HG03442 (cell line): ENCODE data around the gene STK24.
A peak's percentile ranks its signal among the peaks of the same experiment; 100 is the strongest.

ENCODE experiments used
- ATAC-seq: cut with Tn5 transposase; IDR thresholded peaks from one replicate; pipeline ENCODE4 v1.9.1; 2021; ENCODE audit warnings: mild to moderate bottlenecking, moderate library complexity; ENCODE audit not compliant: unreplicated experiment

STK24 gene

DNA sequence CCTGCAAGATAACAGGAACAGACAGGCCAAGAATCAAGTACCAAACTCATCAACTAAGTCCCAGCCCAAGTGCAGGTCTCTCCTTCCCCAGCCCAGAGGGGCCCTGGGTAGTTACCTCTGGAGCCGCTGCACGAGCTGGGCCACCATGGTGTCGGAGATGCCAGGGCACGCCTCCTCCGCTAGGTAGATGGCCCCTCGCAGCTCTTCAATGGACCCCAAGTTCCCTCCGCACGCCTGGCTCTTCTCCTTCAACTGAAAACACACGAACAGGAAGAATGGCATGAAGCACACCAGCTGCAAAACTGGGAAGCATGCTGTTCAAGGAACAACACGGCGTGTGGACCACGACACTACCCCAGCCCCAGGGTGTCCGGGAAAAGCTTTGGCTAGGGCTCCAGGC lies 119.9 kb downstream of the STK24 start:
- ATAC-seq = no peak

DNA sequence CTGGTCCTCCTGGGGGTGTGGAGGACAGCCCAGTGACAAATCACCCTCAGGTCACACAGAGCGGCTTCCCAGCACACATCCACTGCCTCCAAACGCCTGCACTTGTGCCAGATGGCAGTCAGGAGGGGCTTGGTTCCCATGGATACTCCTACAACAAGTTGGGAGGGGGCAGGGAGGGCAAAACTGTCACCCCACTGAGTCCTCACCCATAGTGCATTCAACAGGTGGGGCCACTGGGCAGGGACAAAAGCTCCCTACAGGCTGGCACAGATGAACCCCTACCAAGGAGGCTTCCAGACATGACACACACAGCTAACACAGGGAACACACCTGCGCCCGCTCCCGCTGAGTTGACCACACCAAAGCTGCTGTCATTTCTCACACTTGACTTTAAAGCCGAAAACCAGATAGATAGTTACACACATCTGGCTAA lies 120.5 kb downstream of the STK24 start:
- no peak for ATAC-seq

GRCh38 chr13:98454389-98454881 lies 122.5 kb downstream of the STK24 start:
- no peak for ATAC-seq

DNA sequence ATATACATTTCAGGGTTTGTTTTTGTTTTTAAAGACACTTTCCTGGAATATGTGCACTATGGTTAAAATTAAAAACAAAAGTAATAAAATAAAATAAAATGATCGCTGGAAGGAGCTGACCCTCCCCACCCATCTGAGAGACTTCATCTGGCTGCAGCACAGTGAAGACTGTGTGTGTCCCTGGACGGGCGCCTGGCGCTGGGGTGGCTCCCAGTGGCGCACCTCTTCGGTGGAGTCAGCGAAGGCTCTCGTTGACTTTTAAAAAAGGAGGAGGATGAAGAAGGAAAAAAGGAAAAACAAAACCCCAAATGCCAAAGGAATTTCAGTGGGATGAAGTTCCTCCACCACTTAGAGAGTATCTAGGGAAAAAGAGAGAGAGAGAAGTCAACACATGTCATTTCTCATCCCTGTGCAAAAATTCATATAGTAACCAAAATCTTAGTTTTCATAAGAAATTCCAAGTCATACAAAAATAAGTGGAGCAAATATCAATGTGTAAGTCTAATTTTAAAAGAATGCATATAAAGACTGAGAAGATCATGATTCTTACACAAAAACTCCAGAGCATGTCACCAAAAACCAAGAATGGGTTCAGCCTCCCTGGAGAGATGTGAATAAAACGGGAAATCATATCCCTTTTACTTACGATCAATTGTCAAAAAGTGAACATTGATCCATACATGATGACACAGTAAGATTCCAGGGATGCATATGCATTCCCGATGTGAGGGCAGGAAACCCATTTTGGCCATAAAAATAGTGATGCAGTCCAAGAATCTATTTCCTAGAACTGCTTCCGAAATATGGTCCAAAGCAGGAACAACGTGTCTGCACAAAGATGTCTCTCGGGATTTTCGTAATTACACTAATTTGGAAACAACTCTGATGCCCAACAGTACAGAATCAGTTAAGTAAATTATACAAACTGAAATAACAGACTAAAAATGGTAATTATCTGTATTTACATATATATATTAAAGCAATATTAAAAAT lies 123.8 kb downstream of the STK24 start:
- ATAC-seq = no peak

DNA sequence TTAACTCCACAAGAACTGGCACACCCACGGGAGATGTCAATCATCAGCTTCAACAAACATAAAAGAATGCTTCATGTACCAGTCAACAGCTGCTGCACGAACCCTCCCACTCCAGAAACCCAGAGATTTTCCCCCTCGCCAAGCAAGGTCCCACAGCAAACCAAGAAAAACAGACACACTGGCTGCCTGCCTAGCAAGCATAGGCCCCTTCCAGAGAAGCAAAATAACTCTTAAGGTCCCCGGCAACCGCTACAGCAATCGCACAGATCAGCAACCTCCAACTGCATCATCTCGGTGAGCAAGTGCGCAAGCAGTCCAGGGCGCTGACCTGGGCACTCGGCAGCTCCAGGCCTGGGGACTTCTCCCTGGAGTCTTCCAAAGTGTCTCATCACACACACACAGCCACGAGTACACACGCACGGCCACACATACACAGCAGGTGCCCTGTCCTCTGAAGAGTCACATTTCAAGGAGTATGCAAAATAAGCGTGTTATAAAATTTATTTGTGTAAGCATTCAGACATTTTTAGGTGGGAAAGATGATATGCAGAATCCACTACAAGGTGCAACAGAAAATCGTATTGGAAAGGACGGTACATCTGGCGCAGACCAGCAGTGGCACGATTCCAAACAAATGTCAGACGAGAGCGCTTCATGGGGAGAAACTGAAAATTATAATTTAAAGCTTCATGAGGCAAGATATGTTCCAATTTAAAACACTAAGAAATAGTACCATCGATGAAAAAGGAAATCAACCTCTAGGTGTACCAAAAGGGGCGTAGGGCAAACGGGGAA lies 125.0 kb downstream of the STK24 start:
- ATAC-seq = no peak

DNA sequence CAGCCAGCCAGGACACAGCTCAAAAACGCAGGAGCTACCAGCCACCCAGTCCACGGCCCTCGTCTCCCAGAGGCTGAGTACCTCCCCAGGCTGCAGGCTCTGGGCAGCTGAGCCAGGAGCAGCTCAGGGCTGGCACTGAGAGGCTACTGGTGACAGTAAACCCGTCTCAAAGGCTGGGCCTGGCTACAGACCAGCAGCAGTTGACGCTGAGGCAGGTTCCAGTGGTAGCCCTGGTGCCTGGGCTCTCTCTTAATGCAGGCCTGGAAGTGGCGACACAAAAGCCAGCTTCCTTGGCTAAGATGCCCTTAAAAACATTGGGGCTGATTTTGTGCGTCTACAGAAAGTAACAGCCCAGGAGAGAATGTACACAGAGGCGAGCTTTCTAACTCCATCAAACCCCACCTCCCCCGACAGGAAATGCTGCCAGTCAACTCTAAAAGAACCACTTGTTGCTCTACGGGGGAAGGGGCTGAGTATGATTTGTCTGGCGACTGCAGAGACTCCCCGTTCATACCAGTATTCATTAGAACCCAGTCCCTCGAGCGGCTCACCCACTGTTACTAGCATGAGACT lies 126.3 kb downstream of the STK24 start:
- no peak for ATAC-seq

DNA sequence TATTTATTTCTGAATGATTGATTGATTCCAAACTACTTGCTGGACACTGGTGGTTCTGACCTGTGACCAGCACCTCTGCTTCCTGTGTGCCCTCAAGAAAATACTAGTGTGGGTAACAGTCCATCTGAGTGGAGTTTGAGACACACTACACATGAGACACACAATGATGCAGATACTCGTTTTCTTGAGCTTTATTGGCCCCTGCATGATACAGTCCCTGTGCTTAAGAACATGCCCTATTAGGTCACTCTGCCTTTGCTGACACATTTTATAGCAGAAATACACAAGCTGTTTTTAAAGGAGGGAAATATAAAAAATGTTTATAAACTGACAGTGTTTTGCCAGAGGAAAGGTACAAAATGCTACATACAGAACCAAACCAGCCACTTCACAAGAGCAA lies 126.9 kb downstream of the STK24 start:
- ATAC-seq = no peak

GRCh38 chr13:98449273-98449672 lies 127.6 kb downstream of the STK24 start:
- no peak for ATAC-seq

DNA sequence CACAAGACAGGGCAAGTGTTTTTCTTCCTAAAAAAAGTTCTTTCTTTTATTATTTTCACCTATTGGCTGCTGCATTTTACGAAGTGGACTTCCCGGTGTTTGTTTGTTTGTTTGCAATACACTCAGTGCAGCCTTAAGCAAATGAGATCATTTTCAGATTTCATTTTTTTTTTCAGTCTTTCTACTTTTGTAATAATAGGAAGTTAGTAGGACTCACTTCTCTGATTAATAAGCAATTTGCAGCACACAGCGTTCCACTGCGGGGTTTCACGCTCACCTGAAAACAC lies 128.3 kb downstream of the STK24 start:
- no peak for ATAC-seq

GRCh38 chr13:98447881-98448641 lies 128.8 kb downstream of the STK24 start:
- no peak for ATAC-seq

GRCh38 chr13:98447130-98447529 lies 129.8 kb downstream of the STK24 start:
- ATAC-seq = no peak

- ATAC-seq = no peak
Observed at GRCh38 chr13:98446234-98446621, 130.7 kb downstream of the STK24 start.

- peak; percentile 87 for ATAC-seq
Observed at GRCh38 chr13:98445340-98446233, 131.3 kb downstream of the STK24 start.

GRCh38 chr13:98444381-98444780 lies 132.5 kb downstream of the STK24 start:
- ATAC-seq = no peak

- ATAC-seq = no peak
Observed at GRCh38 chr13:98443800-98444325, 133.0 kb downstream of the STK24 start.

DNA sequence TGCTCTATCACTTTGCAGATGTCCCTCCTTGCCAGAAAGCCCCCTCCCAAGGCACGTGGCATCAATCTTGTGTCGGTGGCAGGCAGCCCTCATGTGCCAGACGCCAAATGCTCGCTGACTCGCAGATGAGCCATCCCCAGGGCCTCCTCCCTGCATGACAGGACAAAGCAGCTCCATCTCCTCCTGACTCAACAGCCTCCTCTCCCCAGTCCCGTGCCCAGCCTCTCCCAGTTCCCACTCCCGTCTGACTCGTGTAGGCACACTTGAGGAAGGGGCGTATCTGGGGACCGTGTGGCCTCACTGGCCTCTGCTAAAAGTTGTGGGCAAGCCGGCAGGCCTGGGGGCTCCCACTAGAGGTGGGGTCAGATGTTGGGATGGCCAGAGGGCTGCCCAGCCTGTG lies 133.6 kb downstream of the STK24 start:
- no peak for ATAC-seq

- ATAC-seq = no peak
Observed at GRCh38 chr13:98442391-98443230, 134.3 kb downstream of the STK24 start.

- no peak for ATAC-seq
Observed at GRCh38 chr13:98441056-98441676, 135.7 kb downstream of the STK24 start.
